Measurements from ENCODE around the gene AUNIP.

- no peak for TF ChIP-seq ATF6 (CRISPR knock-in tag; IDR thresholded peaks at IDR 0.05)
- no peak for TF ChIP-seq CTCF (IDR thresholded peaks at IDR 0.05)
- no peak for TF ChIP-seq SMAD4 (CRISPR knock-in tag; IDR thresholded peaks at IDR 0.05)
- TF ChIP-seq GABPB1 (CRISPR knock-in tag; IDR thresholded peaks at IDR 0.05): no peak
- TF ChIP-seq IRF2 (CRISPR knock-in tag; IDR thresholded peaks at IDR 0.05; ENCODE audit: borderline replicate concordance, low read depth): no peak
- no peak for TF ChIP-seq ATF2 (CRISPR knock-in tag; IDR thresholded peaks at IDR 0.05; ENCODE audit: borderline replicate concordance, low read depth)
- no peak for TF ChIP-seq GTF2I (CRISPR knock-in tag; conservative IDR thresholded peaks at IDR 0.05)
- no peak for TF ChIP-seq ZNF121 (CRISPR knock-in tag; IDR thresholded peaks at IDR 0.05)
- no peak for TF ChIP-seq TEAD4 (CRISPR knock-in tag; IDR thresholded peaks at IDR 0.05)
- TF ChIP-seq HMGXB4 (CRISPR knock-in tag; IDR thresholded peaks at IDR 0.05): no peak
Measured at GRCh38 chr1:25802915-25803314, 56.3 kb downstream of the AUNIP start.

All from WTC11 (cell line).